Neutrophil (primary cell): ENCODE results near the gene CDK5R2.

Source experiments
- H3K27ac ChIP-seq: fragments of 200-600 bp; sonication (generic); 2 replicates; pipeline ENCODE4 v1.5.1; 2016; ENCODE audit warnings: mild to moderate bottlenecking, moderate library complexity
- H3K27me3 ChIP-seq: fragments of 200-600 bp; sonication (generic); 2 replicates; pipeline ENCODE4 v1.6.0; 2016; ENCODE audit warnings: mild to moderate bottlenecking
- H3K36me3 ChIP-seq: fragments of 200-600 bp; sonication (generic); 2 replicates; pipeline ENCODE4 v1.5.1; 2017
- H3K4me1 ChIP-seq, 2 experiments: fragments of 200-600 bp in 1 of 2; sonication (generic) in 1 of 2; 1 replicate in 1 of 2; 2 replicates in 1 of 2; pipeline versions ENCODE4 v1.5.1 to v1.6.1; 2013 to 2016; ENCODE audit warnings: low read depth in 1 of 2, low read length in 1 of 2, mild to moderate bottlenecking in 1 of 2, moderate library complexity in 1 of 2; ENCODE audit not compliant: control insufficient read depth in 1 of 2, insufficient read depth in 1 of 2
- H3K4me3 ChIP-seq, 2 experiments: fragments of 200-600 bp in 1 of 2; sonication (generic) in 1 of 2; 1 replicate in 1 of 2; 2 replicates in 1 of 2; pipeline ENCODE4 v1.5.1; 2013 to 2016; ENCODE audit warnings: low read depth in 1 of 2, low read length in 1 of 2, mild to moderate bottlenecking in 1 of 2, moderate library complexity in 1 of 2
- H3K9me3 ChIP-seq: fragments of 200-600 bp; sonication (generic); 2 replicates; pipeline ENCODE4 v1.5.1; 2016
- CTCF ChIP-seq: fragments of 200-600 bp; sonication (generic); IDR thresholded peaks from 2 replicates; pipeline ENCODE4 v1.5.1; 2016; ENCODE audit warnings: antibody characterized with exemption

CDK5R2 gene

GRCh38 chr2:218959761-218960308, 369 bp downstream of the CDK5R2 start:
- no peak for TF ChIP-seq CTCF
- Histone ChIP-seq H3K4me1 (peaks cover 0 to 4% of the 10 kb centered on the region in 2 experiments), H3K27me3 (peaks cover 100% of the 10 kb centered on the region), H3K4me3 (no peak overlapping the region), H3K9me3 (no peaks in the 10 kb centered on the region), H3K36me3 (no peaks in the 10 kb centered on the region), H3K27ac (no peak overlapping the region)

- TF ChIP-seq CTCF = no peak
- Histone ChIP-seq H3K27ac (no peak overlapping the region), H3K27me3 (peaks cover 100% of the 10 kb centered on the region), H3K4me1 (peaks cover 0 to 4% of the 10 kb centered on the region in 2 experiments), H3K9me3 (no peaks in the 10 kb centered on the region), H3K4me3 (no peak overlapping the region), H3K36me3 (no peaks in the 10 kb centered on the region)
Observed at GRCh38 chr2:218960309-218961165, 1.1 kb downstream of the CDK5R2 start.

- H3K4me1 ChIP-seq = peaks cover 0 to 4% of the 10 kb centered on the region in 2 experiments
- peaks cover 98% of the 10 kb centered on the region for H3K27me3 ChIP-seq
- no peak overlapping the region for H3K27ac ChIP-seq
- no peaks in the 10 kb centered on the region for H3K36me3 ChIP-seq
- TF ChIP-seq CTCF = no peak
- no peaks in the 10 kb centered on the region for H3K9me3 ChIP-seq
- H3K4me3 ChIP-seq = no peak overlapping the region
Observed at GRCh38 chr2:218961229-218961628, 1.8 kb downstream of the CDK5R2 start.

GRCh38 chr2:218961651-218962570, 2.4 kb downstream of the CDK5R2 start:
- no peak for TF ChIP-seq CTCF
- peaks cover 96% of the 10 kb centered on the region for H3K27me3 ChIP-seq

GRCh38 chr2:218962859-218963492, 3.5 kb downstream of the CDK5R2 start:
- Histone ChIP-seq H3K9me3 (no peaks in the 10 kb centered on the region), H3K4me3 (no peak overlapping the region), H3K4me1 (peaks cover 0 to 4% of the 10 kb centered on the region in 2 experiments), H3K36me3 (no peaks in the 10 kb centered on the region), H3K27ac (no peak overlapping the region), H3K27me3 (peaks cover 96% of the 10 kb centered on the region)
- TF ChIP-seq CTCF = no peak

More at GRCh38 chr2:218961651-218962570, 2.4 kb downstream of the CDK5R2 start:
- no peak overlapping the region for H3K4me3 ChIP-seq
- peaks cover 0 to 4% of the 10 kb centered on the region in 2 experiments for H3K4me1 ChIP-seq
- no peaks in the 10 kb centered on the region for H3K36me3 ChIP-seq
- no peak overlapping the region for H3K27ac ChIP-seq
- no peaks in the 10 kb centered on the region for H3K9me3 ChIP-seq
